Measurements from ENCODE around the gene PRAMEF10. TPM values are rescaled to one million over a fixed set of nuclear protein-coding genes. Genes with fewer than 3 reads are reported as not detected.
"Not testable (repeated sequence)": the region's sequence is repeated elsewhere in the genome, so short reads cannot be mapped to it uniquely, and the experiment has no call there.

The PRAMEF10 gene, protein sequence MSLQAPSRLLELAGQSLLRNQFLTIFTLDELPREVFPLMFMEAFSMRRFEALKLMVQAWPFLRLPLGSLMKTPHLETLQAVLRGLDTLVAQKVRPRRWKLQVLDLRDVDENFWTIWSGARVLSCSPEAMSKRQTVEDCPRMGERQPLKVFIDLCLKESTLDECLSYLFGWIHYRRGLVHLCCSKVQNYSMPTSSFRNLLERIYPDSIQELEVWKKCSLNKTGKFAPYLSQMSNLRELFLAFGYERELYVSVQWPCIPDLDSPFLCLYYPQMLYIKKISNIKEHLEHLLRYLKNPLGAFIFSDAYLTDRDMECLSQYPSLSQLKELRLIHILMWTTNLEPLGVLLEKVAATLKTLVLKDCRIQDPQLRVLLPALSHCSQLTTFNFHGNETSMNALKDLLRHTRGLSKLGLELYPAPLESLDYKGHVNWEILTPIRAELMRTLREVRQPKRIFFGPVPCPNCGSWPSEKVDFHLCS
- polyA plus RNA-seq (2013, experiment 1 of 2) = not detected
- polyA plus RNA-seq (2013, experiment 2 of 2) = not detected

DNA sequence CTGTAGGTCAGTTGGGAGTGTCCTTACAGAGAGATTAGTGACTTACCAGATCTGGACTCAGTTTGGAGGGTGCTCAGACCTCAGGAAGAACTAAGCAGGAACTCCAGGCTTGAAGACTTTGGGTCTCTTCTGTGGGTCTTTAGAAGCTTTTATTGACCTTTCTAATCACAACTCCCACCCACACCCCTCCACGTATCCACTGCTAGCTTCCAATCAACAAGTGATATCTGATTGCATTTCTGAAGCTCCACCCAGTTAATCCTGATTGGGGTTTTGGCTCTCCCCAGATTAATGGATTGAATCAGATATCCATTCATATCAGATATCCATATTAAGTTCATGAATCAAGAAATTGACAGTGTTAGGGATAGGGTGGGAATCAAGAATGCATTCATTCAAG, at the start of gene PRAMEF10:
TSS of gene PRAMEF10 (minus strand) at position 101 of the 400 bp plus-strand sequence. CDS start 2,423 bp downstream, outside the sequence.
- not testable (repeated sequence) for H3K27ac ChIP-seq (ENCODE audit: low read depth, low read length); H3K4me3 ChIP-seq (ENCODE audit: low read length); H3K9me3 ChIP-seq (ENCODE audit: insufficient read depth, low read depth, low read length); H3K9ac ChIP-seq (ENCODE audit: low read depth, low read length); H3K4me1 ChIP-seq (ENCODE audit: insufficient read depth, low read length); H3K27me3 ChIP-seq (ENCODE audit: insufficient read depth, low read length); H3K36me3 ChIP-seq (ENCODE audit: insufficient read depth, low read length)
- no CpG with 5 or more reads among the region's 1 CpG for WGBS

- H3K4me3 ChIP-seq (ENCODE audit: low read length); H3K9ac ChIP-seq (ENCODE audit: low read depth, low read length); H3K9me3 ChIP-seq (ENCODE audit: insufficient read depth, low read depth, low read length); H3K36me3 ChIP-seq (ENCODE audit: insufficient read depth, low read length); H3K27me3 ChIP-seq (ENCODE audit: insufficient read depth, low read length); H3K27ac ChIP-seq (ENCODE audit: low read depth, low read length); H3K4me1 ChIP-seq (ENCODE audit: insufficient read depth, low read length): not testable (repeated sequence)
- WGBS = no CpG with 5 or more reads among the region's 4 CpGs
Observed at GRCh38 chr1:12947480-12947879, 49.4 kb upstream of the PRAMEF10 start, which contains the start of gene PRAMEF6. TSS of gene PRAMEF6 (minus strand) at chr1:12947580. CDS start at chr1:12942518, 5,062 bp downstream.

- not testable (repeated sequence) for H3K4me1 ChIP-seq (ENCODE audit: insufficient read depth, low read length); H3K27ac ChIP-seq (ENCODE audit: low read depth, low read length); H3K27me3 ChIP-seq (ENCODE audit: insufficient read depth, low read length); H3K9me3 ChIP-seq (ENCODE audit: insufficient read depth, low read depth, low read length); H3K4me3 ChIP-seq (ENCODE audit: low read length); H3K36me3 ChIP-seq (ENCODE audit: insufficient read depth, low read length); H3K9ac ChIP-seq (ENCODE audit: low read depth, low read length)
- 100% methylated on average over 1 of the region's 5 CpGs for WGBS
Observed at GRCh38 chr1:12924368-12924767, 26.3 kb upstream of the PRAMEF10 start.

GRCh38 chr1:12921749-12922148, 23.7 kb upstream of the PRAMEF10 start:
- H3K27ac ChIP-seq (ENCODE audit: low read depth, low read length); H3K9ac ChIP-seq (ENCODE audit: low read depth, low read length); H3K4me3 ChIP-seq (ENCODE audit: low read length); H3K9me3 ChIP-seq (ENCODE audit: insufficient read depth, low read depth, low read length); H3K27me3 ChIP-seq (ENCODE audit: insufficient read depth, low read length); H3K36me3 ChIP-seq (ENCODE audit: insufficient read depth, low read length); H3K4me1 ChIP-seq (ENCODE audit: insufficient read depth, low read length): not testable (repeated sequence)
- WGBS = 88% methylated on average over 1 of the region's 2 CpGs

DNA sequence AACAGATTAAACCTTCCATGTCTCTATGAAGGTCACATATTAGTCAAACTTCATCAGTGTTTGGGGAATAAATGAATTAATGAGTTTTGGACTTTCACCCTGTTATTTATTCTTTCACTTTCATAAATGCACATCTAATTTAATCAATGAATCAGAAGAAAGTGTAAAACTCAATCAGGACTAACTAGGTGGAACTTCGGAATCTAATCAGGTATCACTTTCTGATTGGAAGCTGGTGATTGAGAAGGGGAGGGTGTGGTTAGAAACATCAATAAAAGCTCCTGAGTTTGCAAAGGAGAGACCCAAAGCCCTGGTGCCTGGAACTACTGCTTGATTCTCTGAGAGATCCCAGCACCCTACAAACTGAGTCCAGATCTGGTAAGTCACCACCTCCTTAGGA, 18.2 kb upstream of the PRAMEF10 start, which contains the start of gene PRAMEF7:
TSS of gene PRAMEF7 (plus strand) at position 301 of the 400 bp plus-strand sequence. CDS start 1,083 bp downstream, outside the sequence.
- not testable (repeated sequence) for H3K36me3 ChIP-seq (ENCODE audit: insufficient read depth, low read length); H3K27me3 ChIP-seq (ENCODE audit: insufficient read depth, low read length); H3K9ac ChIP-seq (ENCODE audit: low read depth, low read length); H3K27ac ChIP-seq (ENCODE audit: low read depth, low read length); H3K4me1 ChIP-seq (ENCODE audit: insufficient read depth, low read length); H3K9me3 ChIP-seq (ENCODE audit: insufficient read depth, low read depth, low read length); H3K4me3 ChIP-seq (ENCODE audit: low read length)
- no CpG with 5 or more reads among the region's 1 CpG for WGBS

GRCh38 chr1:12903793-12904572, 5.9 kb upstream of the PRAMEF10 start:
- H3K4me3 ChIP-seq (ENCODE audit: low read length); H3K4me1 ChIP-seq (ENCODE audit: insufficient read depth, low read length); H3K27me3 ChIP-seq (ENCODE audit: insufficient read depth, low read length); H3K36me3 ChIP-seq (ENCODE audit: insufficient read depth, low read length); H3K9ac ChIP-seq (ENCODE audit: low read depth, low read length); H3K27ac ChIP-seq (ENCODE audit: low read depth, low read length); H3K9me3 ChIP-seq (ENCODE audit: insufficient read depth, low read depth, low read length): not testable (repeated sequence)
- no CpG with 5 or more reads among the region's 5 CpGs for whole genome bisulfite sequencing

- not testable (repeated sequence) for H3K27me3 ChIP-seq (ENCODE audit: insufficient read depth, low read length); H3K36me3 ChIP-seq (ENCODE audit: insufficient read depth, low read length); H3K9me3 ChIP-seq (ENCODE audit: insufficient read depth, low read depth, low read length); H3K4me3 ChIP-seq (ENCODE audit: low read length); H3K4me1 ChIP-seq (ENCODE audit: insufficient read depth, low read length); H3K27ac ChIP-seq (ENCODE audit: low read depth, low read length); H3K9ac ChIP-seq (ENCODE audit: low read depth, low read length)
Observed at GRCh38 chr1:12899186-12899585, 1.1 kb upstream of the PRAMEF10 start.

DNA sequence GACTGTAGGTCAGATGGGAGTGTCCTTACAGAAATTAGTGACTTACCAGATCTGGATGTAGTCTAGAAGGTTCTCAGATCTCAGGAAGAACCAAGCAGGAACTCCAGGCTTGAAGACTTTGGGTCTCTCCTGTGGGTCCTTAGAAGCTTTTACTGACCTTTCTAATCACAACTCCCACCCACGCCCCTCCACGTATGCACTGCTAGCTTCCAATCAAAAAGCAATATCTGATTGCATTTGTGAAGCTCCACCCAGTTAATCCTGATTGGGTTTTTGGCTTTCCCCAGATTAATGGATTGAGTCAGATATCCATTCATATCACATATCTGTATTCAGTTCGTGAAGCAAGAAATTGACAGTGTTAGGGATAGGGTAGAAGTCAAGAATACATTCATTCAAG, 12.0 kb downstream of the PRAMEF10 start, which contains the start of gene PRAMEF4:
TSS of gene PRAMEF4 (minus strand) at position 101 of the 400 bp plus-strand sequence. CDS start 2,807 bp downstream, outside the sequence.
- H3K27ac ChIP-seq (ENCODE audit: low read depth, low read length); H3K9me3 ChIP-seq (ENCODE audit: insufficient read depth, low read depth, low read length): not testable (repeated sequence)

DNA sequence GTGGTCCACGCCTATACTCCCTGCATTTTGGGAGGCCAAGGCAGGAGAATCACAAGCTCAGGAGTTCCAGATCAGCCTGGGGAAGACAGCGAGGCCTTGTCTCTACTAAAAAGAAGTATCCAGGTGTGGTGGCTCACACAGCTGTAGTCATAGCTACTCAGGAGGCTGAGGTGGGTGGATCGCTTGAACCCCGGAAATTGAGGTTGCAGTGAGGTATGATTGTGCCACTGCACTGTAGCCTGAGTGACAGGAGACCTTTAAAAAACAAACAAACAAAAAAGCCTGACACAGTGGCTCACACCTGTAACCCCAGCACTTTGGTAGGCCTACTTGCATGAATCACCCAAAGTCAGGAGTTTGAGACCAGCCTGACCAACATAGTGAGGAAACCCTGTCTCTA, 19.6 kb downstream of the PRAMEF10 start:
- H3K4me3 ChIP-seq (ENCODE audit: low read length); H3K9me3 ChIP-seq (ENCODE audit: insufficient read depth, low read depth, low read length); H3K9ac ChIP-seq (ENCODE audit: low read depth, low read length); H3K27ac ChIP-seq (ENCODE audit: low read depth, low read length); H3K4me1 ChIP-seq (ENCODE audit: insufficient read depth, low read length); H3K27me3 ChIP-seq (ENCODE audit: insufficient read depth, low read length); H3K36me3 ChIP-seq (ENCODE audit: insufficient read depth, low read length): not testable (repeated sequence)
- 78% methylated on average over 3 of the region's 4 CpGs for WGBS

More for the DNA sequence above, 12.0 kb downstream of the PRAMEF10 start, which contains the start of gene PRAMEF4:
- not testable (repeated sequence) for H3K9ac ChIP-seq (ENCODE audit: low read depth, low read length); H3K4me1 ChIP-seq (ENCODE audit: insufficient read depth, low read length); H3K36me3 ChIP-seq (ENCODE audit: insufficient read depth, low read length); H3K27me3 ChIP-seq (ENCODE audit: insufficient read depth, low read length); H3K4me3 ChIP-seq (ENCODE audit: low read length)
- WGBS = 80% methylated on average over 2 of the region's 3 CpGs

DNA sequence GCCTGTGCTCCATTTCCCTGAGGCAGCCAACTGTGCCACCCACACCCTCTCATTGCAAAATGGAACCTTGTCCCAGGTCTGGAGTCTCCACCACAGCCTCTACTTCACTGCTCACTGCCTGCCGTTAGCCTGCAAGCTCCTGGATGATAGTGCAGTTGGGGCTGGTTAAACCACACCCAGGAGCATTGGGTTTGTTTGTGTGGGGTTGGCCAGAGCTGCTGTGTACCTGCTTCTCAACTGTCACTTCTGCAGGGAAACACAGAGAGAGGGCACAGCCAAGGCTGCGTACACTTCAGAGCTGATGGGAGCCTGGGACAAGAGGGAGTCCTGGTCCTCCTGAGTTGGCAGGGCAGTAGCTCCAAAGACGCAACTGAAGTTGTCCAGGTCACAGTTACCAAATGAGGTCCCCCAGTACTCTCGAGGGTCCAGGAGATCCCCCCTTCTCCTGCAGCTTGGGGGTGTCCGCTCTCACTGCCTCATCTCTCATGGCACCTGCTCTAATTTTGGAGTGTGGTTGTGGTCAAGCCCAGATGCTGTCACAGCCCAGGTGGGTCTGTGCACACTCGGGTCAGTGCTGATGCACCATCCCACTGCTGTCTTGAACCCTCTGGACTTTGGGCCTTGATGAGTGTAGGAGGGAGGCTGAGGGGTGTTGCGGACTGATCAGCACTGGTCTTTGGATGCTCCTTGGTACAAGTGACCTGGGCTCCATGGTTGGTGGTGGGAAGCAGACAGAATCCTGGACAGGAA, 34.8 kb downstream of the PRAMEF10 start:
- H3K9ac ChIP-seq (ENCODE audit: low read depth, low read length); H3K36me3 ChIP-seq (ENCODE audit: insufficient read depth, low read length); H3K4me1 ChIP-seq (ENCODE audit: insufficient read depth, low read length); H3K27ac ChIP-seq (ENCODE audit: low read depth, low read length); H3K27me3 ChIP-seq (ENCODE audit: insufficient read depth, low read length); H3K4me3 ChIP-seq (ENCODE audit: low read length): not testable (repeated sequence)
- peaks cover 16% of the 10 kb centered on the region for H3K9me3 ChIP-seq (ENCODE audit: insufficient read depth, low read depth, low read length)
- 95% methylated on average over 2 of the region's 7 CpGs for WGBS

DNA sequence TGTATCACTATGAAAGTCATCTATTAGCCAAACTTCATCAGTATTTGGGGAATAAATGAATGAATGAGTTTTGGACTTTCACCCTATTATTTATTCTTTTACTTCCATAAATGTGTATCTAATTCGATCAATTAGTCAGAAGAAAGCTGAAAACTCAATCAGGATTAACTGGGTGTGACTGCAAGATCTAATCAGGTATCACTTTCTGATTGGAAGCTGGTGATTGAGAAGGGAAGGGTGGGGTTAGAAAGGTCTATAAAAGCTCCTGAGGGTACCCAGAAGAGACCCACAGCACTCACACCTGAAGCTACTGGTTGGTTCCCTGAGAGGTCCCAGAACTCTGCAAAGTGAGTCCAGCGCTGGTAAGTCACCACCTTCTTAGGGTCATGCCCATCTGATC, 41.3 kb downstream of the PRAMEF10 start, which contains the start of gene PRAMEF2:
TSS of gene PRAMEF2 (plus strand) at position 301 of the 400 bp plus-strand sequence. CDS start 1,924 bp downstream, outside the sequence.
- H3K4me3 ChIP-seq (ENCODE audit: low read length); H3K36me3 ChIP-seq (ENCODE audit: insufficient read depth, low read length); H3K4me1 ChIP-seq (ENCODE audit: insufficient read depth, low read length); H3K27me3 ChIP-seq (ENCODE audit: insufficient read depth, low read length); H3K9ac ChIP-seq (ENCODE audit: low read depth, low read length); H3K27ac ChIP-seq (ENCODE audit: low read depth, low read length): not testable (repeated sequence)
- whole genome bisulfite sequencing = 40% methylated on average over 1 of the region's 2 CpGs
- H3K9me3 ChIP-seq (ENCODE audit: insufficient read depth, low read depth, low read length) = peaks cover 39% of the 10 kb centered on the region

All from HUES64 (cell line).